Activated CD4-positive, CD25-positive, alpha-beta regulatory T cell treated with anti-CD3 and anti-CD28 coated beads, Interleukin-2, amount 50 U/mL, for 24 hours (primary cell): Measurements from ENCODE around the gene SUOX.
"Not testable (repeated sequence)": the region's sequence is repeated elsewhere in the genome, so short reads cannot be mapped to it uniquely, and the experiment has no call there.

Source experiments
- ATAC-seq, 2 donors: fragments of 150-1000 bp; cut with Tn5 transposase; one replicate each; pipeline ENCODE4 v1.10.0; 2021; ENCODE audit warnings: mild to moderate bottlenecking in 1 of 2, moderate library complexity in 1 of 2

The SUOX gene

GRCh38 chr12:56020423-56021184, 23.5 kb downstream of the SUOX start, which contains the start of gene IKZF4:
Gene IKZF4 (plus strand): TSS chr12:56021043. CDS start chr12:56021494, 451 bp downstream.
- peak; percentile 7 to 9 for ATAC-seq

GRCh38 chr12:56021889-56022497, 24.9 kb downstream of the SUOX start:
- no peak for ATAC-seq

GRCh38 chr12:56028511-56029165, 31.6 kb downstream of the SUOX start:
- no peak for ATAC-seq

- no peak for ATAC-seq
Observed at GRCh38 chr12:56029166-56029519, 32.1 kb downstream of the SUOX start.

- ATAC-seq: peak in 1 of 2 donors; percentile 37
Observed at GRCh38 chr12:56029666-56030293, 32.7 kb downstream of the SUOX start.

- ATAC-seq: peak; percentile 71 to 73
Observed at GRCh38 chr12:56031987-56032386, 34.9 kb downstream of the SUOX start.

- ATAC-seq: peak; percentile 65 to 71
Observed at GRCh38 chr12:56034586-56035332, 37.7 kb downstream of the SUOX start.

- no peak for ATAC-seq
Observed at GRCh38 chr12:56037161-56037560, 40.1 kb downstream of the SUOX start.

- no peak for ATAC-seq
Observed at GRCh38 chr12:56038022-56038655, 41.1 kb downstream of the SUOX start.

GRCh38 chr12:56040151-56040550, 43.1 kb downstream of the SUOX start:
- ATAC-seq: peak; percentile 63 to 70

GRCh38 chr12:56040963-56041551, 44.0 kb downstream of the SUOX start:
- ATAC-seq: peak; percentile 25 to 27

- peak; percentile 76 to 83 for ATAC-seq
Observed at GRCh38 chr12:56041552-56042429, 44.7 kb downstream of the SUOX start, which contains the start of gene RPS26. Gene RPS26 (plus strand): TSS chr12:56041918. CDS start chr12:56042167, 249 bp downstream.

- not testable (repeated sequence) for ATAC-seq
Observed at GRCh38 chr12:56042430-56042813, 45.3 kb downstream of the SUOX start.

GRCh38 chr12:56042843-56043242, 45.8 kb downstream of the SUOX start:
- ATAC-seq: no peak

- no peak for ATAC-seq
Observed at GRCh38 chr12:56046027-56046780, 49.1 kb downstream of the SUOX start.

- ATAC-seq: no peak
Observed at GRCh38 chr12:56053407-56053893, 56.4 kb downstream of the SUOX start.
